Stimulated activated CD8-positive, alpha-beta memory T cell treated with anti-CD3 and anti-CD28 coated beads, Interleukin-4, amount 100 ng/mL, for 1 hour (primary cell): Measurements from ENCODE around the gene TAL2.
A peak's percentile ranks its signal among the peaks of the same experiment; 100 is the strongest.
"Not testable (repeated sequence)": the region's sequence is repeated elsewhere in the genome, so short reads cannot be mapped to it uniquely, and the experiment has no call there.

Source experiments
- DNase-seq, 2 donors: peaks; one replicate each; pipeline ENCODE4 v3.0.0-alpha.2; 2020; ENCODE audit warnings: low read depth in 2 of 2, low spot score in 1 of 2

TAL2 gene

DNA sequence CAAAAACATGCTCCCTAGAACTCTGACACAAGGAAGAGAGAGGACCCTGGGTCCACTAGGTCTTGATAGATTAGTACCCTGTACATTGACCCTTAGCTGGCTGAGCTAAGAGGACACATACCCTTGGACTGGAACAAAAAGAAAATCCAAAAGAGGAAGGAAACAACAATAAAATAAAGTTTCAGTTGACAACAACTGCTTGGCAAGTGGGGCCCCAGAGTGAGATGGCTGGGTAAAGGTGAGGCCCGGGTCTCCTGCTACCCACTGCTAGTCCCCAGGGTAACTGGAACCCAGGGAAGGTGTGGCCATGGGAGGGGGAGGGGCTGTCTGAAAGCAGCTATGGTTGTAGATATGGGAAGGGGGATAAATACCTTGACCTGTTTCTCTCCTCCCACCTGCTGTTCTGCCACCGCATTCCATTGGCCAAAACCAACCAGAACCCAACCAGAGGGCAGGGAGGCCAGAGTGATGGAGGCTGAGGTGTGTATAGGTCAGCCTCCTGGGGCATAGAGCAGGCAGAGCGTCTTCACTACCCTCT is 11.7 kb downstream of the TAL2 start:
- no peak for DNase-seq

DNA sequence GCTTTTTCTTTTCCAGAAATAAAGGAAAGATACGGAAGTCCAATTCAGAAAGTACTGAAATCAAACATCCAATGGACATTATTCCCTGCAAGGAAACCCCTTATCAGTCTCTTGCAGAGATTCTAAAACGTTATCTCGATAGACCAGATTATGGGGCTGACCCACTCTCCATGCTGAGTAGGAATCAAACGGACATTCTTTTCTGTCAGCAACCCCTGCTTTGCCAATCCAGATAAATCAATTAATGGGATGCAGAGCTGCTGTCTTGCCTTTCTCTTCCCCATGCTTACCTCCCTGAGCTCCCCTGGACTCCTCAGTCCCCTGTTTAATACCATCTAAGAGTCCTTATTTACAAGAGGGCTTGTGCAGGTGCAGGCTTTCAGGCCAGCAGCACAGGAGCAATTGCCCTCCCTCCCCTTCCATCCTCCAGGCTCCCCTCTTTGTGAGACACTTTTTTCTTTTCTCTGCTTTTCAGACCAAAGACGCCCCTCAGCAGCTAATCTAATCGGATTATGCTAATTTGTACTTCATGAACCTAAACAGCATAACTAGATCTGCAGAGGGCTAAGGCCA is 14.2 kb downstream of the TAL2 start:
- no peak for DNase-seq

DNA sequence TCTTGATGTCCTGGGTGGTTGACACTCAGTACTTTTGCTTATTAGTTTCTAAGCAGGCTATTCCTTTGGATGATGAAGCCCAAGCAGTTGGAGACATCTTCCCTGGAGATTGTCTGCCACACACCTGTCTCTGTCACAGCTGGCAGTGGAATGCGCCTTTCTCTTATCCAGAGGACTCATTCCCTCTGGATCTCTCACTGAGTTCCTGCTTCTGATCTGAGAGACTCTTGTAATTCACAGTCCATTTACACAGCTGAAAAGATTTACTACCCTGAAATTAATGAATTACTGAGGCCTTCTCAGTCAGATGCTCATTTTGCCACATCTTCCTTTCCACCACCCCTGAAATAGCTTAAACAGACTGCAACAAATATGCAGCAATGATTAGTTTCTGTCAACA is 15.9 kb downstream of the TAL2 start:
- DNase-seq = no peak

DNA sequence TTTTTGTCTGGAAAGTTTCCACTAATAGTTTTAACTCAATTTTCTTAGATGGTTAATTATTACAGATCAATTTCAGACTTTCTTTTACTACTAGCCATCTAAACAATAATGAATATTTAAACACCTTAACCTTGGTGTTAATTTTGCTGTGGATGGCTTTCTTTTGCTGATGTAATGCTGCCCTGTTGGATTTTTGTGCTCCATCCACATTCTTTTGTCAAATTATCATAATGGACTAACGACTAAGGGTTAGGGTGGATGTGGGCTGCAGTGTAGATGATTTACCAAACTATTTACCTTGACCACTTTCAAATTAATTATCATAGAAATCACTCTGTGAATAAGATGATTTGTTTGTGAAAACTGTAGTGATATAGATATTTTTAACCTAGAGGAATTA is 16.5 kb downstream of the TAL2 start:
- no peak for DNase-seq

DNA sequence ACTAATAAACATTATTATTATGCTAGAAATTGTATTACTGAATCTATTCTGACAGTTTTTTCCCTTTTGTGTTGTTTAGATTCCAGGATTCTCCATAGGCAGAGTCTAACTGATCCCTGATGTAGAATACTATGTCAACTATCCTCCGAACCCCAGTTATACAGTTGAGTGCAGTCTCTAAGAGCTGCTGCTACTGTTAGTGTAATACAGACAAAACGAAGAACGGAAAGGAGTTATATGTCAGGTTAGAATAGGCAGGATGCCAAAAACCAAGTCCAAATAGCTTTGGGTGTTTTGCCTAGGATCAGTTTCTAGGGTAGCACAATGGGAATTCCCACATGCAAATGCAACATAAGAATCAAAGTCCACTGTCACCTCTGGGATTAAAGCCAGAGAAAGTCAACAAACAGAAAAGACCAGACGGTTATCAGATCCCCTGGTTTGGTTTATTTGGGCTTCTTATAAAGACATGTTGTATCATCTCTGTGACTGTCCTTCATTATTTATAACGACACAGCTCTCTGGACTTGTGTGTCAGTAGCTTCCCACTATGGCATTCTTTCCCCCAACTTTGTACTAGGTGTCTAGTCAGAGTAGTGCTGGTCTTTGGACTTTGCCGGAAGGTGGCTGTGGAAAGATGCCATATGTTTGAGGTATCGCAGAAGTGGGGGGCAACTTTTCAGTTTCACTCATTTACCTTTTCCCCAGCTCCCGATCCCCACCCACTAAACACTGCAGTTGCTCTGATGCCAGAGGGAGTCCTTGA is 17.2 kb downstream of the TAL2 start:
- no peak for DNase-seq

DNA sequence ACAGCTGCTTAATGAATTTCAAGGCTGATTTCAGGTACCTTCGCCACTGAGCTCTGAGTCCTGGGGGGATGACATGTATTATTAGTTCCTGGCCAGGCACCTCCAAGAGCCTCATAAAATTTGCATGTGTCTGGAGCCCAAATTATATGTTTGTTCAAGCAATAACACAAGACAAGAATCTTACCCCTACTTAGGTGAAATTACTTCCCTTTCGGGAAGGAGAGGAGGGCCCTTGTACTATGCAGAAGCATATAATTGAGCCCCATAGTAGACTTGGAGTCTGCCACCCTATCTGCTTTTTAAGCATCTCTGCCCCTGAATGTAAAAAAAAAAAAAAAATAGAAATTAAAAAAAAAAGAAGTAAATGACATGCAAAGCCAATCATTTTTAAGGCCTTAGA is 19.1 kb downstream of the TAL2 start:
- DNase-seq = no peak

DNA sequence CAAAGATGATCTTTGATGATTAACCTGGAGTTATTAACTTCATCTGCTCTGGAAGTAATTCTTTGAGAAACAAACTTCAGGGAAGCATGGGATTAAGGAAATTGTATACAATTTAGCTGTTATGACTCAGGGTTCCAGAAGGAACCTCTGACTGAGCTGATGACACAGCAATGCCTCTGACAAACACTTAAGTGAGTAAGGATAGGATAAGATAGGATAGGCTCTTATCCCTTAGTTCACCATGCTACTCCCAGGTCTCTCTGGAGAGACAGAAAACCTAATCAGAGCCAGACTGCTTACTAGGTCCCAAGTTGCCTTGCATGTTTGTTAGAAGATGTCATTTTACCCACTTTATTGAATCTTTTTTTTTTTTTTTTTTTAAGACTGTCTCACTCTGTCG is 19.5 kb downstream of the TAL2 start:
- no peak for DNase-seq

DNA sequence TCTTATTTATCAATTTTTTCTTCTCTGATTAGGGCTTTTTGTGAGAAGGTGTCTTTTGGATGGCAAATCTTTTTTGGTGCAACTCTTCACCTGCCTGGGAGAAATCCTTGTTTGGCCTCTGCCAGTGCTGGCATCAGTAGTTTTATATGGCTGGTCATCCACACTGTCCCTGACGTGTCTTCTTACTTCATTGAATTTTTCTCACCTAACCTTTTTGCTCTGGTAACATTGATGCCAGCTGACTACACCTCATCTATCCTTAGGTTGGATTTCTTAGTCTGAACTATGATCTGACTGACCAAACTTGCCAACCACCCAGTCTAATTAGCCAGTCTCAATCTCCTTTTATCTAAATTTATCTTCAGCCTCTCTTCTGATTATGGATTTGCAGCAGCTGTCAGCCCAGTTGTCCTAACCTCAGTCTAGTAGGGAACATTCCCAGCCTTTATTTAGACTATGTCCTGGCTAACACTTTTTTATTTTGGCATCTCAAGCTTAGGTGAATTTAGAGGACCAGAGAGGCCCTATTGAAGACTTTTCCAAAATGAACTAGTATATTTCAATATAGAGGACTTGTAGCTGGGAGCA is 21.5 kb downstream of the TAL2 start:
- no peak for DNase-seq

DNA sequence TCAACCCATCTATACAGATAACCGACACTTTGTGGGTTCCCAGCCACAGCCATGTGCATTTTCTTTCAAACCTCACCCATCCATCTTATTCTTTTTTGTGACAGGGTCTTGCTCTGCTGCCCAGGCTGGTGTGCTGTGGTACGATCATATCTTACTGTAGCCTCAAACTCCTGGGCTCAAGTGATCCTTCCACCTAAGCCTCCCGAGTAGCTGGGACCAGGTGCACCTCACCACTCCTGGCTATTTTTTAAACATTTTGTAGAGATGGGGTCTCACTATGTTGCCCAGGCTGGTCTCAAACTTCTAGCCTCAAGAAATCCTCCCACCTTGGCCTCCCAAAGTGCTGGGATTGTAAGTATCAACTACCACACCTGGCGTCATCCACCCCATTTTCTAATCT is 24.7 kb downstream of the TAL2 start:
- DNase-seq = no peak

DNA sequence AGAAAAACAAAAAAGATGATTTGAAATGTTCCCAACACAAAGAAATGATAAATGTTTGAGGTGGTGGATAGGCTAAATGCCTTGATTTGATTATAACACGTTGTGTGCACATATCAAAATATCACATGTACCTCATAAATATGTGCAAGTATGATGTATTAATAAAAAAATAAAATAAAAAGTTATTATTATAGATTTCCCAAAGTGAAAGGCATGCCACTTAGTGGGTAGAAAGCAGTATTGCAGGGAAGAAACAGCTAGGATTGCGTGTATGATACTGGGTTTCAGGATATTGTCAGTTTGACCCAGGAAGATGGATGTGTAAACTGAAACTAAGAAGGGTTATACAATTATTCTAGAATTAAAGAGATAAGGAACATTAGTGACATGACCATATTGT is 28.5 kb downstream of the TAL2 start:
- DNase-seq = no peak

DNA sequence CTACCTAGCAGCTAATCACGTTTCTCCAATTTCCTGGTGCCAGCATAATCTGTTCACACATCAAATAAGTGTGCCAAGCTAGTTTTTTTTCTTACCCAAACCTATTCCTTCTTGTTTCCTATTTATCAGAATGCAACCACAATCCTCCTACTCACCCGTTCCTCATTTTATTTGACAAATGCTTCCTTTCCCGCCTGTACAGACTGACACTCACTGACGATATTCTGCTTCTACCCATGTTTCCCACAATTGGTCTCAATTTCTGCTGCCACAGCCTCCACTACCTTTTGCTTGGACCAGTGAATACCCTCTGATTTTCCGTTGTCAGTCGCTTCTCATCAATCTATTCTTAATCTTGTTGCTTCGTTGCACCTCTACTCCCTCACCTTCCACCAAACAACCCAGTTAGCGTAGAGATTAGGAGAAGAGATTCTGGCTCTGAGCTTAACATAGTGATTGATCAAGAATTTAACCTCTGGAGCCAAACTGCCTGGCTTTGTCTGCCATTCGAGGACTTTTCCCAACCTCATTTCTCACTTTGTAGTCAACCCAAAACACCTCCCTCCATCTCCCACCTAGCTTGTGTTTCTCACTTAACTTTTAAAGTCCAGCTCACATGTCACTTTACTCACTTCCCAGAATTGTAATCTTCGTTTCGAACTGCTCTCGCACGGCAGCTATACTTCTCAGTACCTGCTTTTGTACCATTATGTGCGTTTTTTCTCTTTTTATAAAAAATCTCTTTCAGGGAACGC is 31.4 kb downstream of the TAL2 start:
- no peak for DNase-seq

DNA sequence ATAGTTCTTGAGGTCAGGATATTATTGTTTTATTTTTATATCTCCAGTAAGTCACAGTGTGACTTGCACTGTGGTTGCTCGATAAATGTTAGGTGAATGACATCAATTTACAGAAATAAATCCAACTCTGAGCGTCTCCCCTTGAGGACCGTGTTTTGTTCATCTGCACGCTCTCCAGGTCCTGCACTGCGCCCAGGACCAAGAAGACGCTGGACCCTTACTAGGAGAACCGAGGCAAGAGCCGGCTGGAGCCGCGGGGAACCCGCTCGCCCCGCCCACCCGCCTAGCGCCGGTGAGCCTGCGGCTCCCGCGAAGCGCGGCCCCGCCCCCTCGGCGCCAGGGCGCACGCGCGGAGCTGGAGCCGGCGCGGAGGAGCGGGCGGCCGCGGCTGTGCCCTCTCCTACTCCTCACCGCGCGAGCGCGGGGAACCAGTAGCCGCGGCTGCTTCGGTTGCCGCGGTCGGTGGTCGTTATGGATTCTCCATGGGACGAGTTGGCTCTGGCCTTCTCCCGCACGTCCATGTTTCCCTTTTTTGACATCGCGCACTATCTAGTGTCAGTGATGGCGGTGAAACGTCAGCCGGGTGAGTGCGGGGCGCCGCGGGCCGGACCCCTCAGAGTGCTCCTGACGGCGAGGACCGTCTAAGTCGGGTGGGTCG is 32.1 kb downstream of the TAL2 start, which contains the start of gene TMEM38B:
TMEM38B (plus strand) TSS at position 352 of the 658 bp plus-strand sequence; CDS start at position 472, 120 bp downstream.
- DNase-seq = peak; percentile 50 to 55

DNA sequence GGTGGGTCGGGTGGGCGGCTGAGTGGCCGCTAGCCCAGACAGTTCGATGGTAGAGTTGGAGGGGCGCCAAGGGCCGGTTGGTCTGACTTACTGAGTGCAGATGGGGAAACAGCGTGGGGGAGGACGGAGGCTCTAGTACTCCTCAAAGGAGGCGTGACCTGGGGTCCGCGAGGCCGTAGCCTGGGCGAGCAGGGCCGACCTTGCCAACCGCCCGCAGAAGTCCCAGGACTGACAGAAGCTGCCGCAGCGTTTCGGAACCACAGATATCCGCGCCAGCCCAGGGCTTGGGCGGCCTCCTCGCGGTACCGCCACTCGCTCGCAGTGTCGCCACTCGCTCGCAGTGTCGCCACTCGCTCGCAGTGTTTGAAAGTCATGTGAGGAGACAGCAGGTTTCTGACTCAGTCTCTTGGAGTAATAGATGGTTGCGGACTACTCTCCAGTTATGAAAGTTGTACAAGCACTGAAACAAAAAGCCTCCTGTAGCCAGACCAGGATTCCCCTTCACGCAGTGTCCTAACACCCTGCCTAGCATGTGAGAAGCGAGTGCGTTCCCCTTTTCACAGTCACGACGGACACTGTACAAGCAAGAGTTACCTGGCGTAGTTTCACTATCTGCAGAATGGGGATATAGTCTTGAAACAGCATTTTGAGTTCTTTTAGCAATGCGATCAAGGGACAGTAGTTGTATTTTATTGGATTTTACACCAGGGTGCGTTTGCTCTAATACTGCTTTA is 32.8 kb downstream of the TAL2 start:
- DNase-seq = peak; percentile 9 to 12

DNA sequence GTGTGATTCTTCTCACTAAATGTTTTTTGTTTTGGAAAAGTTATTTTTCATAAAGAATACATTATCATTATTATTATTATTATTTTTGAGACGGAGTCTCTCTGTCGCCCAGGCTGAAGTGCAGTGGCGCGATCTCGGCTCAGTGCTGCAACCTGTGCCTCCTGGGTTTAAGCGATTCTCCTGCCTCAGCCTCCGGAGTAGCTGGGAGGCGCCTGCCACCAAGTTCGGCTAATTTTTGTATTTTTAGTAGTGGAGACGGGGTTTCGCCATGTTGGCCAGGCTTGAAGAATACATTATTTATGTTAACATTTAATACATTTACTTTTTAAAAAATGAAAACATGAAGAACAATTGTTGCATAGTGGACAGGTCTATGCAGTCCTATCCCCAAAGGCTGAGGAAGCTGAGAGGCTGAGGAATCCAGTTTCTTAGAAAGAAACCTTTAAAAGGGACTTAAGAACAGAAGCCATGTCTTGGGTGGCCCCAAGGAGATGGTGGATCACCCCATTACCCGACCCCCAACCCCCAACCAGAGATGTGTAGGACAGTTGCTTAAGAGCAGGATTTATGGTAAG is 34.0 kb downstream of the TAL2 start:
- DNase-seq = no peak

DNA sequence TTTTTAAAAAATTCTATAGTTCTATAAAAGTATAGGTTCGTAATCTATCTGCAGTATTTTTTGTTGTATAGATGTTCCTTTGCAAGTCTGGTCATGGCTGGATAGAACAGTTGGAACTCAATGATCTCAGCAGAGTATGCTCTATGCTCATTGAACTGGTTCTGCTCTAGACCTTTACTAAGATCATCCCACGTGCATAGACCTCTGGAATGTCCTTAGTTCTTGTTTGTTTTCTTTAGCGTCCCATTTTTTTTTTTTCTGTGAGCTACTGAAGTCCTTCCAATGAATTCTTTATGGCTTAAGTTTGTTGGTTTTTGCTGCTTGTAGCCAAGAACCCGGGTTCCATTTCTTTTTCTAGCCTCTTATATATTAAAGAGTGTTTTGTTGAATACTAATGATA is 35.6 kb downstream of the TAL2 start:
- no peak for DNase-seq

DNA sequence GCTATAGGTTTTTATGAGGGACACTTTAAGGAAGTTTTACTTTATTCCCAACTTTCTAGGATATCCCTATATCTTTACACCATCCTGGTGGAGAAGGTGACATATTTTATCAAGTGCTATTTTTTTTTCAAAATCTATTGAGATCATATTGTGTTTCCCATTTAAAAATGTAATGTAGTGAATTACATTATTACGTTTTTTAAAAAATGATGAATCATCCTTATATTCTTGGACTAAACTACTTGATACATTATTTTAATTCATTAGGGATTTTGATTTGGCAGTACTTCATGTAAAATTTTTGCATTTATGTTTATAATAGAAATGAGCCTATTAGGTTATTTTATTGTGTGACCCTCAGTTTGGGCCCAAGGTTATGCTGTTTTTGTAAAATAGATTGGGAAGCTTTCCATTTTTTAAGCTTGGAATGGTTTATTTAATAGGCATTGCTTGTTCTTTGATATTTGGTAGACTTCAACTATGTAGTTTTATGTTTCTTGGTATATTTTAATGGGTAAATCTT is 36.2 kb downstream of the TAL2 start:
- no peak for DNase-seq

DNA sequence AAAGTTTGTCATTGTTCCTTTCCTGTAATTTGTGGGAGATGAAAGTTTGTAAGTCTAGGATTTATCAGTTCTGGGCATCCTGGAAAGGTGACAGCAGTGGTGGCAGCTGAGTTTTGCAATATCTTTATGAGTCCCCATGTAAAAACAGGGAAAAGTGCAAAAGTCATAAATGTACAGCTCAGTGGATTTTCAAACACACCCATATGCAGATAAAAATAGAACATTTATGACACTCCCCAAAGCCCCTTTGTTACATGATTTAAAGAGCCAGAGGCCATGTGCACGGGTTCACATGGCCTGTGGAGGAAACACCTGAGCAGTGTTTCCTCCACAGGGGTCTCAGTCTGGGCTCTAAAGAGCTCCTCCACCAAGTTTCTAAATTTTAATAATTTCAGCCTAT is 38.4 kb downstream of the TAL2 start:
- DNase-seq = no peak

DNA sequence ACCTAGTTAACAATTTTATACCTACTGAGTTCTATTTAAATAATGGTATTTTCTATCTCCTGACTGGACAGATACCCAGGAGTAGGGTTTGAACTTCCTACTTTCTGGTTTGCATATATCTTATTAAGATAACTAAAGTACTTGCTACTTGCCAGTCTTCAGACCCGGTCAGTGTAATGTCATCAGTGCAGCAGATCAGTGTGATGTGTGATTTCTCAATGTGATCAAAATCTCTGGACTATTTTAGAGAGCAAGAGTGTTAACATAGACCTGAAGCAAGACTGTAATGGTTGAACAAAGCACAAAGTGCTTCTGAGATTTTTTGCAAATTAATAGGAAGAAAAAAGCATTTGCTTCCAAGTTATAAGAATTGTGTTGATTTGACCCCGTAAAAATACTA is 38.9 kb downstream of the TAL2 start:
- no peak for DNase-seq

DNA sequence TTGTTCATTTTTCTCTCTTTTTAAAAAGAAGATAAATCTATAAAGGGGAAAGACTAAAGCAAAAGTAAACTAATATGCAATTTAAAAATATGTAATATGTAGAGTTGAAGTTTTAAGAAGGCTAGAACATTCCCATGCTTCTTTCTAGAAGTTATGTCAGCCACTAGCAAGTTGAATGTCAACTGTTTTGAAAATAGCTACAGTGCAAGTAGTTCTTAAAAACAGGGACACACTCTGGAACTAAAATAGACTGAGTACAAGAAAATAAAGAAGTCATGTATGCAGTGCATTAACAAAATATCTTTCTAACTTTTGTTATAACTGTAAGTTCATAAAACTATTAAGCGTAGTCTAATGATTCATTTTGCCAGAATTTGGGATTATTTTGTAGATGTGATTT is 40.0 kb downstream of the TAL2 start:
- no peak for DNase-seq

DNA sequence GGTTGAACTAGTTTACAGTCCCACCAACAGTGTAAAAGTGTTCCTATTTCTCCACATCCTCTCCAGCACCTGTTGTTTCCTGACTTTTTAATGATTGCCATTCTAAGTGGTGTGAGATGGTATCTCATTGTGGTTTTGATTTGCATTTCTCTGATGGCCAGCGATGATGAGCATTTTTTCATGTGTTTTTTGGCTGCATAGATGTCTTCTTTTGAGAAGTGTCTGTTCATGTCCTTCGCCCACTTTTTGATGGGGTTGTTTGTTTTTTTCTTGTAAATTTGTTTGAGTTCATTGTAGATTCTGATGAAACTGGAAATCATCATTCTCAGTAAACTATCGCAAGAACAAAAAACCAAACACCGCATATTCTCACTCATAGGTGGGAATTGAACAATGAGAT is 41.4 kb downstream of the TAL2 start:
- DNase-seq = not testable (repeated sequence)
